Esophagus squamous epithelium (tissue), 5 donors: ENCODE results near the gene MAP3K21. TPM values are rescaled to one million over a fixed set of nuclear protein-coding genes. Genes with fewer than 3 reads are reported as not detected.

ENCODE experiments used
- DNase-seq: peaks from one replicate; lab custom pipeline; 2025; lab: John Stamatoyannopoulos, UW
- H3K27ac ChIP-seq, 4 donors: fragments of 200-600 bp; sonication (generic); one replicate each; pipeline ENCODE4 v1.5.1; 2016 to 2019; ENCODE audit warnings: mild to moderate bottlenecking in 1 of 4
- H3K27me3 ChIP-seq, 4 donors: fragments of 200-600 bp; sonication (generic); 1 replicate in 3 of 4; 2 replicates in 1 of 4; pipeline versions ENCODE4 v1.5.1 to v1.6.0; 2017 to 2021; ENCODE audit warnings: antibody characterized with exemption in 1 of 4
- H3K36me3 ChIP-seq, 3 donors: fragments of 200-600 bp; sonication (generic); one replicate each; pipeline ENCODE4 v1.5.1; 2016 to 2019
- H3K4me1 ChIP-seq, 3 donors: fragments of 200-600 bp; sonication (generic); one replicate each; pipeline ENCODE4 v1.5.1; 2017 to 2019
- H3K4me3 ChIP-seq, 4 donors: fragments of 200-600 bp; sonication (generic); 1 replicate in 3 of 4; 2 replicates in 1 of 4; pipeline ENCODE4 v1.5.1; 2016 to 2019; ENCODE audit warnings: mild to moderate bottlenecking in 2 of 4, moderate library complexity in 1 of 4
- H3K9me3 ChIP-seq, 3 donors: fragments of 200-600 bp; sonication (generic); one replicate each; pipeline ENCODE4 v1.5.1; 2016 to 2019
- CTCF ChIP-seq, 6 experiments: fragments of 450-650 bp in 4 of 6; fragments of 200-600 bp in 2 of 6; sonication (generic) in 2 of 6; IDR thresholded peaks; one replicate each; pipeline ENCODE4 v1.5.1; 2016 to 2019; ENCODE audit warnings: antibody characterized with exemption in 6 of 6, mild to moderate bottlenecking in 4 of 6, moderate library complexity in 4 of 6
- POLR2A ChIP-seq, 4 donors: fragments of 450-650 bp; IDR thresholded peaks; one replicate each; pipeline ENCODE4 v1.6.1; 2017; ENCODE audit warnings: antibody characterized with exemption in 4 of 4, mild to moderate bottlenecking in 4 of 4, moderate library complexity in 3 of 4
- WGBS, 2 donors: methylation state at CpG; one replicate each; pipeline ENCODE4 v1.1.5; 2018; 5-methylcytosine and 5-hydroxymethylcytosine counted together
- intact Hi-C: fragments of 100-400 bp; cut with DNase I; formaldehyde crosslinking; loops from one replicate; pipeline ENCODE4 v1.15.0; 2022
- total RNA-seq, 4 donors: library from RNA; depleted of rRNA; stranded (reverse); fragments of >200 nt; gene quantifications; one replicate each; pipeline ENCODE4 v1.1.0, GENCODE V29; 2016
- donor health status: DM: yes; HTN: yes; CAD: no.

The MAP3K21 gene
- total RNA-seq, 4 donors from 2014 or later = 2.4 to 8.4 (median 4.8) TPM

GRCh38 chr1:233359431-233359830 lies 31.9 kb downstream of the MAP3K21 start:
- TF ChIP-seq POLR2A (IDR thresholded peaks at IDR 0.05) (no peak), CTCF (IDR thresholded peaks at IDR 0.05) (no peak)
- Histone ChIP-seq H3K36me3 (peaks cover 0 to 7% (median 0%) of the 10 kb centered on the region in 3 donors), H3K27me3 (no peaks in the 10 kb centered on the region), H3K9me3 (no peaks in the 10 kb centered on the region), H3K27ac (no peak overlapping the region), H3K4me3 (no peak overlapping the region), H3K4me1 (no peaks in the 10 kb centered on the region)
- no peak for DNase-seq
- intact Hi-C loops = no loop called here
- WGBS, 2 donors = 85 to 91% methylated on average over 5 of the region's 5 CpGs

GRCh38 chr1:233359905-233360304 lies 32.4 kb downstream of the MAP3K21 start:
- H3K27me3 ChIP-seq = no peaks in the 10 kb centered on the region
- no peaks in the 10 kb centered on the region for H3K4me1 ChIP-seq
- no peak overlapping the region for H3K4me3 ChIP-seq
- H3K27ac ChIP-seq = no peak overlapping the region
- no peak for DNase-seq
- H3K9me3 ChIP-seq = no peaks in the 10 kb centered on the region
- intact Hi-C loops = no loop called here
- H3K36me3 ChIP-seq = peaks cover 0 to 6% (median 0%) of the 10 kb centered on the region in 3 donors
- TF ChIP-seq POLR2A (IDR thresholded peaks at IDR 0.05) (no peak), CTCF (IDR thresholded peaks at IDR 0.05) (no peak)
- 93 to 100% methylated on average over 2 of the region's 2 CpGs for WGBS, 2 donors

GRCh38 chr1:233360525-233361102 lies 33.1 kb downstream of the MAP3K21 start:
- Histone ChIP-seq H3K4me1 (no peaks in the 10 kb centered on the region), H3K9me3 (no peaks in the 10 kb centered on the region), H3K4me3 (no peak overlapping the region), H3K27me3 (no peaks in the 10 kb centered on the region), H3K27ac (no peak overlapping the region), H3K36me3 (no peaks in the 10 kb centered on the region)
- WGBS, 2 donors = 79 to 82% methylated on average over 6 of the region's 6 CpGs
- no peak for DNase-seq
- intact Hi-C loops = no loop called here
- no peak for TF ChIP-seq CTCF (IDR thresholded peaks at IDR 0.05)
- TF ChIP-seq POLR2A (IDR thresholded peaks at IDR 0.05) = no peak

GRCh38 chr1:233361876-233362275 lies 34.4 kb downstream of the MAP3K21 start:
- Histone ChIP-seq H3K4me3 (no peak overlapping the region), H3K36me3 (no peaks in the 10 kb centered on the region), H3K4me1 (no peaks in the 10 kb centered on the region), H3K9me3 (no peaks in the 10 kb centered on the region), H3K27me3 (no peaks in the 10 kb centered on the region), H3K27ac (no peak overlapping the region)
- intact Hi-C loops = no loop called here
- TF ChIP-seq POLR2A (IDR thresholded peaks at IDR 0.05) = no peak
- no peak for TF ChIP-seq CTCF (IDR thresholded peaks at IDR 0.05)
- no peak for DNase-seq
- 75% methylated on average over 10 to 15 of the region's 19 CpGs for WGBS, 2 donors

GRCh38 chr1:233362743-233363142 lies 35.2 kb downstream of the MAP3K21 start:
- H3K27me3 ChIP-seq = no peaks in the 10 kb centered on the region
- TF ChIP-seq POLR2A (IDR thresholded peaks at IDR 0.05) (no peak), CTCF (IDR thresholded peaks at IDR 0.05) (no peak)
- no peak overlapping the region for H3K27ac ChIP-seq
- H3K36me3 ChIP-seq = no peaks in the 10 kb centered on the region
- H3K9me3 ChIP-seq = no peaks in the 10 kb centered on the region
- H3K4me1 ChIP-seq = no peaks in the 10 kb centered on the region
- intact Hi-C loops = no loop called here
- no peak for DNase-seq
- WGBS, 2 donors = 91 to 100% methylated on average over 1 of the region's 1 CpG
- H3K4me3 ChIP-seq = no peak overlapping the region
